HG03135 (cell line): Measurements from ENCODE around the gene RELT.

ENCODE experiments used
- ATAC-seq: cut with Tn5 transposase; IDR thresholded peaks from one replicate; pipeline ENCODE4 v1.9.1; 2021; ENCODE audit warnings: mild to moderate bottlenecking, moderate library complexity; ENCODE audit not compliant: unreplicated experiment

Gene RELT, protein sequence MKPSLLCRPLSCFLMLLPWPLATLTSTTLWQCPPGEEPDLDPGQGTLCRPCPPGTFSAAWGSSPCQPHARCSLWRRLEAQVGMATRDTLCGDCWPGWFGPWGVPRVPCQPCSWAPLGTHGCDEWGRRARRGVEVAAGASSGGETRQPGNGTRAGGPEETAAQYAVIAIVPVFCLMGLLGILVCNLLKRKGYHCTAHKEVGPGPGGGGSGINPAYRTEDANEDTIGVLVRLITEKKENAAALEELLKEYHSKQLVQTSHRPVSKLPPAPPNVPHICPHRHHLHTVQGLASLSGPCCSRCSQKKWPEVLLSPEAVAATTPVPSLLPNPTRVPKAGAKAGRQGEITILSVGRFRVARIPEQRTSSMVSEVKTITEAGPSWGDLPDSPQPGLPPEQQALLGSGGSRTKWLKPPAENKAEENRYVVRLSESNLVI

DNA sequence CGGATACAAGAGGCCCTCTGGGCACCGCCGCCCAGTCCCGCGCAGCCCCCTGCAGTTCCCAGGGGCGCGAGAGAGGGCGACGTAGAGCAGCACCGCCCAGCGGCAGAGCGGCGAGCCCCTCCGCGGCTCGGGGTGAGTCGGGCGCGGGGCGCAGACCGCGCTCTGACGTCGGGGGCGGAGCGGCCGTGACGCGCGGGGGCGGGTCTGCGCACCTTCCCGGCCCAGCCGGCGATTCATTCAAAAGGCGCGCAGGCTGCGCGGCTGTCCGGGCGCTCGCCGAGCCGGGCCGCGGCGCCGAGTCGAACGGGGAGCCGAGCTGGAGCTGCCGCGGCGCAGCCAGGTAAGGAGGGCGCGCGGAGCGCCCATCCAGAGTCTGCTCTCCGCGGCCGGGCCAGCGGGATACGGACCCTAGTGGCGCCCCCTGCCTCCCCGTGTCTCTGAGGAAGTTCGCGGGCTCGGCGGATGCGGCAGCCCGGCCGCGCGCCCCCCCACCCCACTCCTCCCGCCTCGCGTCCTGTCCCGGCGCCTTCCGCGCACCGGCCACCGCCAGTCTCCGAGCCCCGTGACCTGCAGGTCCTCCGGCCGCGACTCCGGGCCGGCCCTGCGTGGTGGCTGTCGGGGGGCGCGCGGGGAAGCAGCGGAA lies at the start of gene RELT:
TSS of gene RELT (plus strand) at position 240 of the 643 bp plus-strand sequence. CDS start 12,738 bp downstream, outside the sequence.
- ATAC-seq, result peak; percentile 70

DNA sequence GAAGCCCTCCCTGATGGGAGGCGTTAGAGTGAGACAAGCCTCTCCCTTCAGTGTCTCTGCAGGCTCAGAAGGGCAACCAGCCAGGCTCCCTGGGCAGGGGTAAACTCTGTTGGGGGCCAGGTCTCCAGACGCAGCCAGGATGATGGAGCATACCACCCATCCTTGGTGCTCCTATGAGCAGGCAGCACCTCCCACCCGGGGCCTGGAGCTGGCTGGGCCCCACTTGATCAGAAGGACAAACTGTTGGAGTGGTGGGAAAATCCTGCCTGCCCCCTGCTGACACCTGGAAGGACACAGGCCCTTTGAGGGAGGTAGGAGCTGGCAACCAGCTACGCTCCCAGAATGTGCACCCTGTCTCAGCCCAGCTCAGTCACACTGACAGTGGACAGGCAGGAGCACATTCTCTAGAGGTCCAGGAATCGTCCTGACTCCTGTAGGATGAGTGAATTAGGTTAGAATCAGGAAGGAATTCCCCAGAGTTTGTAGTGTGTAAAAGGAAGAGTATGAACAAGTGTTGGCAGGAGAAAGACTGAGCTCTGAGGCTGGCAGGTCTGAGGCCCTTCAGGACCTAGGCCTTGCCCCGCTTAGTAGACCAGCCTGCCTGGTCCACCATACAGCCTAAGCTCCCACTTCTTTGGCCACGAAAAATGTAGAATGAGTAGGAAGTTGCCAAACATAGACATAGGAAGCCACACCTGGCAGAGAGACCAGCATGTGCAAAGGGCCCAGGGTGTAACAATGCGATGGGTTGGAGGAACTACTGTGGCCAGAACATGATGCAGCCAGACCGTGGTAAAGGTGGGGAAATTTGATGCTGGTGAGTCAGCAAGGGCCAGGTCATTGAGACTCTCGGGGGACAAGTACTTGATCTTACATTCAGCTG lies 49.0 kb upstream of the RELT start:
- no peak for ATAC-seq

DNA sequence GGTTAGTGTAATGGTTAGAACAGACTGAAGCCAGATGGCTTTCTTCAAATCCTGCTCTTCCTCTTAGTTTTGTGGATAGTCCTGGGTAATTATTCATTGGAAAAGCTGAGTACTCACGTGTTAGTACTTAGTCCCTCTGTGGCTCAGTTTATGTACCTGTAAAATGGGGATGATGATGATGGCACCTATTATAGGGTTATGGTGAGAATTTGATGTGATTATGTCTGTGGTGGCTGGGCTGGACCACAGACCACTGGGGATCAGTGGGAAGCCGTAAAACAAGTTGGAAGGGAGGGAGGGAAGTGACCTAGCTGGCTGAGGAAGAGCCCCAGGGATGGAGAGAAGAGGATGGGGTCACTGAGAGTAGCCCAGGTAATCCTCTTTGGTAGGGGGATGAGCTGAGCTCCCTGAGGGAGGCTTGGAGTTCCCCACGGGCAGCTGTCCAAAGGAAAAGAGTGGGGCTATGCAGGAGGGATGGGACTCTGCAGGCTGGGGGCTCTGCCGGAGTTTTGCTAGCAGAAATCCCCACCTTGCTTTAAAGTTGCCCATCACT lies 48.3 kb upstream of the RELT start:
- no peak for ATAC-seq

DNA sequence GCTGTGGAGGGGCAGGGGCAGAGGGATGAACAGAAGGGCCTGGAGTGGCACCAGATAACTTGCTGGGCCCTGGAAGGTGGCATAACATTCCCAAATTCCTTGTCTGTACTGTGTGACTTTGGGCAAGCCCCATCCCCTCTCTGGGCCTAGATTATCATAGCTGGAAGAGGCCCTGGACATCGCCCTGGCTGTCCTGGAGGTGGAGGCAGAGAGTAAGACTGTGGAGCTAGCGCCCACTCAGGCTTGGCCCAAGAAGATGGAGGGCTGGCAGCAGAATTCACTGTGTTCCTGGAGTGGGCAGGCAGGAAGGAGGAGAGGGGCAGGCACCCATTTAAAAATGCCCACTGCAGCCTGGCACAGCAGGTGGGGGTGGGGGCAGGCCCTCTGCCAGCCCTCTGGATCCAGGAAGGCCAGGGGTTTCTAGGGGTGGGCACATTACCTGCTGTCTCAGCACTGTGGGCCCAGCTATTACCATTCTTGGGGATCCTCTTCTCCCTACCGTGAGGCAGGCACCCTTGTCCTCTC lies 45.6 kb upstream of the RELT start:
- no peak for ATAC-seq

DNA sequence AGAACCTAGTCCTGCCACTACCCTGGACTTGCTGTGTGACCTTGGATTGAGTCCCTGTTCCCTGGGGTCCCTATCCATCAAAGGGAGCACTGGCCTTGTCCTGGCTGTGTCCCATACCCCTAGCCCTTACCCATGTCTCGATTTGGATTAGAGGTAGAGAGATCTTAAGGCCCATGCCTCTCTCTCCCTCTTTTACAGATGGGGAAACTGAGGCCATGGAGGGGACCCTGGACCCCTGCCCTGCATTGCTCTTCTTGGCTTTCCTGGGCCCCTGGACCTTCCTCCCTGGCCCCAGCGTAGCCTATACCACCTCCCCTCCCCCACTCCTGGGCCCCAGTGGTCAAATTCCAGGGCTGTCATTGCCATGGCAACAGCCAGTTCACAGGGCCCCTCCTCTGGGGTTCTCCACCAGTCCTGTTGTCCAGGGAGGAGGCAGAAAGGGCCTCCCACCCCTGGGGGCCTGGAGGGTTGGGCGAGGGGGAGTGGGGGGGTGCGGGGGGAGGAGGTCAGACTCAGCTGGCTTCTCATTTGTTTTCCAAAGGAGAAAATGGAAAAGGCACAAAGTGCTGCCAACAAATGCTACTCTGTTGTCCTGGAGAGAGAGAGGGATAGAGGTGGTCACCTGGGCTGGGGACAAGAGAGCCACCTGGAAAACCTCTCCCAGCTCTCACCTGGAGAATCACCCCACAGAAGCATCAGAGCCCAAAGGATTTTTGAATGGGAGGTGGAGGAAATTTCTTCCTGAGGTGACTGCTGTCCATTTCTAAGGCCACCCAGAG lies 44.9 kb upstream of the RELT start:
- no peak for ATAC-seq

DNA sequence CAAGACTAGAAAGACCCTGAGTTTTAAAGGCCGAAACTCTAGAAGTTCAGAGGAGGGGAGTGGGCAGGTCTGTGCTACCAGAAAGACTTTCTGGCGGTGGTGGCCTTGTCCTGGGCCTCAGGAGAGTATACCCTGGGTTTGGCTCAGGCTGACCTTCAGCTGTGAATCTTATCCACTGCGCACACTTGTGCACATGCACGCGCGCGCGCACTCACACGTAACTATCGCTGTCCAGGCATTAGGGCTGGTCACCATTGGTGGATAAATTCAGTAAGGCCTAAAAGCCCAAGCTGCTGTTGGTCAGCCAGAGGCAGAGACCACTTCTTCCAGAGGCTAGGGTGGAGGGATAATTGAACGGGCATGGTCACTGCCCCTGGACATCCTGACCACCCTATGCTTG lies 43.0 kb upstream of the RELT start:
- ATAC-seq, result no peak

DNA sequence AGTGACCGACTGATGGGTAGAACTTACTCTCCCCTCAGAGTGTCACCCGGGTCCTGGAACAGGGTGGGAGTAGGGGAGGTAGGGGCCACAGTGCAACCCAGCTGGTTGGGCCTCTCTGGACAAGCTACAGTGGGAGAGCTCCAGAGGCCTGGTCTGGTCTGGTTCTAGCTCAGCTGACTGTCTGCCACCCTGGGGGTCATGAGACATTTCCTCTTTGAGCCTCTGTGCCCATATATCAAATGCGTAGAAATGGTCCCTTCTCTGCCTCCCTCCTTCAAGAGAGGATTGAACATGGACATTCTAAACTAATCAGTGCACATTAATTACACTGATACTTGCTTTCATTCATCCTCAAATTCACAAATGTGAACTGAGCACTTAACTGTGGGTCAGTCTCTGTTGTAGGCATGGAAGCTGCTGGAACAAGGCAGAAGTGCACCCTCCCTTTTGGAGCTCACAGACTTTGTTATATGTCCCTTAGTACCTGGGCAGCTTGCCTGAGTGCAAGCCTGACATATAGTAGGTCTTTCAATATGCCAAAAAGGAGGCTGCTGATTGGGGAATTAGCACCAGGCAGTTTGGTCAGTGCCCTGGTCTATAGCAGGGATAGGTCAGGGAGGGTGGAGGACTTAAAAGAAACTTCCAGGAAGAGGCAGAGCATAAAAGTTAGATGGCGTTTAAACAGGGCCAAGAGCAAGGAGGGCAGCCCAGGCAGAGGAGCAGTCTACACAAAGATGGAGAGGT lies 42.4 kb upstream of the RELT start:
- ATAC-seq, result no peak

DNA sequence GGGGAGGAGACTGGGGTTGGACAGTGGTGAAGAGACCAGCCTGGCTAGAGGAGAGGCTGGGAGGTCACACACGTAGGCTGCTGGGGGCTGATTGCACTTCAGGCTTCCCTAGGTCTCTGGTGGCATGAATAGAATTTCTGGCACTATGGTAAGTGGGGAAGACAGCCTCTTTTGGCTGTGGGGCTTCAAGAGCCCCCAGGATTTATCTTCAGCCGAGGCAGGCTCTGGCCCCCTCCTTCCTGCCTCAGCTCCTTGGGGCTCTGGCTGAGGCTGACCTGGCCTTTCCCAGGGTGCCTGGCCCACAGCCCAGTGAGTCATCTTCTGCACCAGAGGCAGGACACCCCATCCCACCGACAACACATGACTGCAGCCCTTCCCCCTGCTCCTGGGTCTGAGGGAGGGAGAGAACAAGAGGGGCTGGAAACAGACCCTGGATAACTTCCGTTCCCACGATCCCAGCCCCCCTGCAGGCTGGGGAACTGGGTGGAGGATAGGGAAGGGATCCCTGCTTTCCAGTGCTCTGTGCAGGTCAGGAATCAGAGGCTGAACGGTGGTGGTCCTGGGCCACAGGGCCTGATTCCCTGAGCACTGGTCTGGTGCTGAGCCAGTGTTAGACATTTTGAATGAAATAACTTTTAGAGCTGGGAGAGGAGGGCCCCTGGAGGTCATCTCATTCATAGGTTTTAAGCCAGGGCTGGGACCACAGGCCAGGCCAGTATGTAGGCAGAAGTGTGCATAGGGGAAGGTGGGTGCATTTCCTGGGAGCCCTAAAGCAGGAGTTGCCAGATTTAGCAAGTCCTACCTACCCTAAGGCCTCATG lies 41.6 kb upstream of the RELT start:
- ATAC-seq, result no peak

DNA sequence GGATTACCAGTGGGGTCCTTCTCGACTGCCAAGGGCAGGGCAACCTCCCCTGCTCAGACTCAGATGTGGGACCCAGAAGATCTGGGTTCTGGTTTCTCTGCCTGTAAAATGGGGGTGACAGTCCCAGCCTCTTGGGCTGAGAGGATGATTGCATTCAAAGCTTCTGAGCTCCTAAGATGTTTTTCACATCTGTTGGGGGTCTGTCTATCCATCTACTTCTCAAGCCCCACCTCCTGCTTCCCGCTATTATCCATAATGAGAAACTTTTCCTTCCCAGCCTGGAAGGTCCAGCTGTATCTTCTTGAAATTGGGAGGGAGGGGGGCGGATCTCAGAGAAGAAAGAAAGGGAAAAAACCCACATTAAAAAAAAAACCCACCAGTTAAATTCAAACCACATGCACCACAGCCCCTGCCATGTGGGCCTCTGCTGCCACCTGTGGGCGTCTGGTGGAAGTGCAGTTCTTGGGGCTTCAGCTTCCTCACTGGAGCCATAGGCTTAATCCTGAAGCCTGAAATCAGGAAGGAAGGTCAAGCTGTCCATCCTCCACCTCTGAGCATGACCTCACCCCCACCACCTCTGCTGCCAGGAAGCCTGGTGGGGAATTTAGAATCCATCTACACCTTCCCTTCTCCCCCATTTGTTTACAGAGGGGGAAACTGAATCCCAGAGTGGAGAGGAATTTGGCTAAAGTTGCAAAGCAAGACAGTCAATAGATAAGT lies 40.8 kb upstream of the RELT start:
- ATAC-seq, result no peak

DNA sequence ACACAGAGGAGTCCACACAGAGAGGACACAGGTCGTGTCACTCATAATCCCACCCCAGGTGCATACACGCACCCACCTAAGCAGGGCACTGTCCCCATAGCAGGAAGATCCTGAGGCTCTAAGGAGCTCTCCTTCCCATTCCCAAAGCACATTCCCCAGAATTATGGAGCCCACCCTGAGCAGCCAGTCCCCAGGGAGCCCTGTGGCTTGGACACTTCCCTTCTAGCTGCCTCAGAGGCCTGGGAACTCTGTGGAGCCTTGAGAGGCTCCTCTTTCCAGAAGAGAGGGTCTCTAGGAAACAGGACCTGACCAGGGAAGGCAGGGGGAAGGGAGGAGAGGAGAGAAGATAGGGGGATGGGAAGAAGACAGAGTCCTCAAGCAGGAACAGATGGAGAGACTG lies 38.4 kb upstream of the RELT start:
- ATAC-seq, result no peak

DNA sequence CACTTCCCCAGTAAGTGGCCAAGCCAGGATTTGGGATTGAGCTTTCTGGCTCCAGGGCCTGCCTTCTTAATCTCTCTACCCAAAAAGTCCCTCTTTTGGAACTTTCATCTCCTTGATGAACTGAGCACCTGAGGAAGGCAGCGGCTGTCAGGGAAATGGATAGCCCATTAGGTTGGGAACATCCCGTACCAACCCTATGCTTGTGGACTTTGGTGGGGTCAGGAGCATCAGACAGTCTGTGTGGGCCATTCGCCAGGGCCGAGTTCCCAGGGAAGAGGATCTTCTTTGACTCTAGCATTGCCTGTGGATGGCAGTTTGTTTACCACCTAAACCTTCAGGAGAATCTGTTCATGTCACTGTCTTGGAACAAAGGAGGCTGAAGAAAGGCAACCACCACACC lies 37.9 kb upstream of the RELT start:
- ATAC-seq, result no peak

DNA sequence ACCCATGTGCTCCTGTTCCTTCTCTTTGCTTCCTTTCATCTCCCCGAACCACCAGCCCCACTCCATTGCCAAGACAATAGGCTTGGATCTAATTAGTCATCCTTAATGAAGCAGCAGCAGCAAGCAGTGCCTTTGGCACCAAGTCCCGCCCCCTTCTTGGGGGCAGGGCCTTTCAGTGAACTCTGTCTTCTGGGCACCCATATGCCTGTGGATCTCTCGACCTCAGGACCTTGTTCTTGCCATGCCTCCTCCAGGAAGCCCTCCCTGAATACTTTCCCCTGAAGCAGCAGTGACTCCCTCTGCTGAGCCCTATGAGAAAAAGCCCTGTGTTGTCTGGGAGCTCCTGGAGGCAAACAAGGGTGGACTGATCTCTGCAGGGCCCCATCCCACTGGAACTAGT lies 36.0 kb upstream of the RELT start:
- ATAC-seq, result no peak

DNA sequence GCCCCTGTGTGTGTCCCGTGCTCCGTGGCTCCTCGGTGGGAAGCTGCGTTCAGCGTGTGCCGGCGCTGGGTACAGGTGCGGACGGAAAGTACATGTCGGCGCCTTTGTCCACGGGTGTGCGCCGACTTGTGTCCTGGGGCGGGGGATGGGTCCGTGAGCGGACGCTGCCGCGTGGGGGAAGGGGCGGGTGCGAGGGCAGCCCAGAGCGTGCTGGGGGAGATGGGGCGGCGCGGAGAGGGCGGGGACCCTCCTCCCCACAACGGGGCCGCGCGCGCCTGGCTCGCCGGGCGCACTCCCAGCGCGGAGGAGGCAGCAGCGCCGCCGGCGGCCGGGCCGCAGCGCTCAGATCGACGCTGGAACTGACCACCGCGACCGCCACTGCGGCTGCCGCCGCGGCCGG lies 33.6 kb upstream of the RELT start:
- ATAC-seq, result no peak

DNA sequence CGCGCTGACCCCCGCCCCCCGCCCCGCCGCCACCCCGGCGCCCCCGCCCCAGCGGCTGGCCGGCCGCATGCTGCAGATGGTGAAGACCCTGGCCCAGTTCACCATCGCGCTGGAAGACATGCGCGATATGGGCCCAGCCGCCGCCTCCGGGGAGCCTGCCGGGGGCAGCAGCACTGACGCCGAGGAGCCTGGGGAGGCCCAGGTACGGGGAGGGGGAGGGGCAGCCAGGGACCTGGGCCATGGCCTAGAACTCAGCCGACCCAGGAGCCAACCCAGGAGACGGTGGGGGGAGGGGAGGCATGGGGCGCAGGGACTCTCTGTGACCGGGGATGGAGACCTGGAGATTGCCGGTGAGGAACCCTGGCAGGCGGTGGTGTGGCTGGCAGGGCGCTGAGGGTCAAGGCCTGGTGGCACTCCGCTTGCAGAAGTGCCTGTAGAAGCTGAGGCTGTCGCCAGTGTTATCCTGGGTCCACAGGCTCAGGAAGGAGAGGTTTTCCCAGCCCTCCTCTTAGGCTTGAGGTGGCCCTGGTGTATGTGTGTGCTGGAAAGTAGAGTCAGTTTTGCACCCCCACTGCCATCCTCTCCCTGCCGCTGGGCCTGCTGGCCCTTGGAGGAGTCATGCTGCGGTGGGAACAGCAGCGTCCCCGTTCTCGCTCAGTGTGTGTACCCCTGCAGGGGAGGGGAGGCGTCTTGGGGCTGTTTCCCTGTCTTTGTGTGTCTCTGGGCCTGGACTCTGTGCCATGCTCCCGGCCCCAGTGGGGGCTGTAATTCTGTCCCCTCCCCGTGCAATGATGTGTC lies 32.9 kb upstream of the RELT start:
- no peak for ATAC-seq

DNA sequence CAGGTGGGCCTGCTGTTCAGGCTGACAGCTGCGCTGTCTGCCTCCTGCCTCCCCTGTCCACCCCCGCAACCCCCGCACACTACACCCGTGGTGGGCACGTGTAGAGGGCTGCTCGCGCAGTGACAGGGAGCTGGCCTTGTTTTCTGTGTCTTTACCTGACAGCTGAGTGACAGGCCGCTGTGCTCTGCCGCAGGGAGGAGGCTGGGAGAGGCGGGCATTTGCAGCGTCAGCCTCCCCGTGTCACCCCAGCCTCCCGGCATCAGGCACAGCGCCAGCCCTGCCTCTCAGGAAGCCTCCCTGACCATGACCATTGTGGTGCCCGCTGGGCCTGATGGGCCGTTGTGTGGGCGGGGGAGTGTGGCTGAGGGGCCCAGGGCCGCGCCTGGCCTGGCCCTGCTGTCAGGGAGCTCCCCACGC lies 32.0 kb upstream of the RELT start:
- no peak for ATAC-seq

DNA sequence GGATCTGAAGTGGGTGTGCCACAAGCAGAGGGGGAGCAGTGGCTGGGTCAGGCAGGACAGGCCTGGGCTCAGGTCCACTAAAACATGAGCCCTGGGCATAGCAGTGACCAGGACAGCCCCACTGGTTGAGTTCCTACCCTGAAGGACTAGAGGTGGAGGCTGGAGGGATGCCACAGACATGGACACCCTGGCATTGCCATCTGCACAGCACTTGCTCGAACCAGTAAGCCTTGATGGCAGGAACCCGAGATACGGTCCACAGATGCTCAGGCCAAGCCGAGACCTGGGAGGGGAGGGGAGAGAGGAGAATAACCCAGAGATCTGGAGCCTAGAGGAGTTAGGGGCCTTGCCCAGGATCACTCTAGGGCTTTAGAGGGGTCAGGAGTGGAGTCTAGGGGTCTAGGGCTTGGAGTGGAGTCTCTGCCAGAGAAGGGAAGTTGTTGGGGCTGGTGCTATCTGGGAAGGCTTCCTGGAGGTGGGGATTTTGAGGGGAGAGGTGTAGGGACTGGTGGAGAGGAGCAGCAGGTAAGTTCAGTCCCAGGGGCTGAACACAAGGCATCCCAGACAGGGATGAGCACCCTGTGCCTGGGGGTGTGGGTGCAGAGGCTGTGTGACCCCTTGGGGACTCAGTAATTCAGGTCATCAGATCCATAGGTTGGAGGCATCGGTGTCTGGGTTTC lies 30.6 kb upstream of the RELT start:
- ATAC-seq, result no peak
